ENCODE data around the gene CENPM.

The CENPM gene

DNA sequence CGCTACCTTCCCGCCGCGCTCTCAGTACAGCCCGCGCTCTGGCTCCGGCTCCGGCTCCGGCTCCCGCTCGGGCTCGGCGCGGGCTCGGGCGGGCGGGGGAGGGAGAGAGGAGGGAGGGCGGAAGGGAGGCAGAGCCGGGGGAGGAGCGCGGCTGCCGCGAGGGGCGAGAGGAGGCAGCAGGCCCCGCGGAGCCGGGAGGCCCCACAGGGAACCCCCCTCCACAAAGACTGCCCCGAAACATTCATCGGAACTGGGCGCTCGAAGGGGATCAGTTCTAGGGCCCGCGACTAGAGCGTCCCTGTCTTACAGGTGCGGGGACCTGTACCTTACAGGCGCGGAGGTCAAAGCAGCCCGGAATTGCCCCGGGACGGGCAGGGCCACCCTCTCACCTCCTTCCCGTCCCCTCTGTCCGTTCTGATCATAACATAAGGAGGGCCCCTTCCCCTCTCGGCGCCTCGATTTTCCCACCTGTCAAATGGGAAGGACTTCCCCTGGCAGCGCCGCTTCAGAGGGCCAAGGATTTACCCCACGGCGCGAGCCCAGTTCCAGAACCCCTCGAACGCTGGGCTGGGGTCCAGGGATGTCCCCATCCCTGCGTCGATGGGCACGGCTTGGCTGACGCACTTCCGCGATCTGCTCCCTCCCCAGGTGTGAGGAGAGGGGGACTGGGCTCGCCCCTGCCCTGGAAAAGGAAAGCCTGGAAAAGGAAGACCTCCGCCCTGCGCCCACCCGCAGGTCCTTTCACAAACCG, 31.7 kb downstream of the CENPM start, which contains the start of gene SHISA8:
TSS of gene SHISA8 (minus strand) at position 40 of the 751 bp plus-strand sequence. CDS start 407 bp downstream, outside the sequence.
- TF ChIP-seq, protein P1, sequence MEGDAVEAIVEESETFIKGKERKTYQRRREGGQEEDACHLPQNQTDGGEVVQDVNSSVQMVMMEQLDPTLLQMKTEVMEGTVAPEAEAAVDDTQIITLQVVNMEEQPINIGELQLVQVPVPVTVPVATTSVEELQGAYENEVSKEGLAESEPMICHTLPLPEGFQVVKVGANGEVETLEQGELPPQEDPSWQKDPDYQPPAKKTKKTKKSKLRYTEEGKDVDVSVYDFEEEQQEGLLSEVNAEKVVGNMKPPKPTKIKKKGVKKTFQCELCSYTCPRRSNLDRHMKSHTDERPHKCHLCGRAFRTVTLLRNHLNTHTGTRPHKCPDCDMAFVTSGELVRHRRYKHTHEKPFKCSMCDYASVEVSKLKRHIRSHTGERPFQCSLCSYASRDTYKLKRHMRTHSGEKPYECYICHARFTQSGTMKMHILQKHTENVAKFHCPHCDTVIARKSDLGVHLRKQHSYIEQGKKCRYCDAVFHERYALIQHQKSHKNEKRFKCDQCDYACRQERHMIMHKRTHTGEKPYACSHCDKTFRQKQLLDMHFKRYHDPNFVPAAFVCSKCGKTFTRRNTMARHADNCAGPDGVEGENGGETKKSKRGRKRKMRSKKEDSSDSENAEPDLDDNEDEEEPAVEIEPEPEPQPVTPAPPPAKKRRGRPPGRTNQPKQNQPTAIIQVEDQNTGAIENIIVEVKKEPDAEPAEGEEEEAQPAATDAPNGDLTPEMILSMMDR (IDR thresholded peaks at IDR 0.05; ENCODE audit: low read depth, low read length): no peak
- H3K4me3 ChIP-seq (ENCODE audit: low read depth, low read length): 0 out of 2 replicates have a peak within 1 kb of the TSS, but pooled peaks have one; percentile 5

DNA sequence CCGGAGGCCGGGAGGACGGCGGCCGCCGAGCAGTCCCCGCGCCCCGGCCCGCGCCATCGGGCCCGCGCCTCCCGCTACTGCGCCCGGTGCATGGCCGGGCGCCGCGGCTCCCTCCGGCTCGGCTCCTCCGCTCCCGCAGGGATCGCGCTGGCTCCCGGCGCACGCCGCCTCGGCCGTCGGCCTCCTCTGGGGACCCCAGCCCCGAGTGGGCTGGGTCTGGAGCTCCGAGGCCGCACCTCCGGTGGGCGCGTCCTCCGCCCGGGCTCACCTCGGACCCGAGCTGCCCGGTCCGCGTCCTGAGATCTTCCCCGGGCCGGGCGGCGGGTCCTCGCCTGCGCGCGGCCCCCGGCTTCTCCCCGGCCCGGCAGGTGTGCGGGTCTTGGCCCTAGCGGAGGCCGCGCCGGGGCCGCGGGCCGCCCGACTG, 32.3 kb downstream of the CENPM start:
- no peak overlapping the region for H3K4me3 ChIP-seq (ENCODE audit: low read depth, low read length)
- TF ChIP-seq, protein P1 (IDR thresholded peaks at IDR 0.05; ENCODE audit: low read depth, low read length): no peak

DNA sequence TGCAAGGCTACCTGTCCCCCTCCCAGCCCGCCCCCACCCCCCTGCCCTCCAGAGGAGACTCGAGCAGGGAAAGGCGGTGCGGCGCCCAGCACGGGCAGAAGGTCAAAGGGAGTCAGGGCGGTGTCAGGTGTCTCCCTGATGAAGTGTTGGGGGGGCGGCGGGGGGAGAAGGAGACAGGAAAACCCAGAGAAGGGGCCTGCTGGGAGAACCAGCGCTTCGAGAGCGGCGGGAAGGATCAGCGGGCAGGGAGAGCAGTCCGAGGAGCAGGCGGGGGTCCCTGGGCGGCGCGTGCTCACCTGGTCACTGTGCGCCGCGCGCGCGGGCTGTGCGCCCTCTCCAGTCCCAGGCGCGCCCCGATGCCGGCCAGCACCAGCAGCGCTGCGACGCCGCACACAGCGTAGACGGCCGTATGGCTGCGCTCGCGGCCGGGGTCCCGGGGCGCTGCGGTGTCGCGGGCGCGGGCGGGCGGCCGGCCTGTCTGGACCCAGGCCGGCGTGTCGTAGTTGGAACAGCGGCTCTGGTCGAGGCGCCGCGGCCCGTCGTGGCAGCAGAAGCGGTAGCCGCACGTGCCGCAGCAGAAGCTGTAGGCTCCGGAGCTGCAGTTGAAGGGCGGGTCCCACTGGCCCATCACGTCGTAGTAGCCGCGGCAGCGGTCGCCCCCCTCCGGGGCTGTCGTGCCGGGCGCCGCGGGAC, 33.0 kb downstream of the CENPM start:
- H3K4me3 ChIP-seq (ENCODE audit: low read depth, low read length): no peak overlapping the region
- TF ChIP-seq, protein P1 (IDR thresholded peaks at IDR 0.05; ENCODE audit: low read depth, low read length): no peak

DNA sequence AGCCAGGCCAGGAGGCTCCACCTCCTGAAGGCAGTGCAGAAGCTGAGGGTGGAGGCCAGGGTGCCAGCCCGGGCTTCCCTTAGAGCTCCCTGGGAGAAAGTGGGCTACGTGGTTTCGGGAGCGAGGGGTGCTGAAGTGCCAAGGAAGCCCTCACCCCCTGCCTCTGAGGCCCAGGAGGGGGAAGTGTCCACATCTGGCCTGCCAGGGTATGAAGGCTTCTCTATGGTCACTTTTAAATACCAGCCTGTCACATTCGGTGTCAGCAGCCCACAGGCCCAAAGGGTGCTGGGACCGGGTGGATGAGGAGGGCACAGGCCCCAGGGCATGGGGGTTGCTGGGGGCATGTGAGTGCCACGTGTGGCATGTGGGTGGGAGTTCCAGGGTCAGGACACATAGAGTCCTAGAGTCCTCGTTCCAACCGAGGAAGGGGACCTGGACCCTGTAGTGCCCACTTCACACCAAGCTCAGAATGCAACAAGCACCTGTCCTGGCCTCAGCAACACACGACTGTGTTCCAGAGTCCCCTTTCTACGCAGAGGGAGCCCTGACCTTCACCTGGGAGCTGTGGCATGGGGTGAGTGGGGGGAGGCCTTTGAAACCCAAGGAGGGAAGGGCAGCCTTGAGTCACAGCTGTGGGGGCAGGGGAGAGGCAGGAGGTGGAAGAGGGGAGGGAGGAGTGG, 33.8 kb downstream of the CENPM start:
- TF ChIP-seq, protein P1 (IDR thresholded peaks at IDR 0.05; ENCODE audit: low read depth, low read length): no peak
- H3K4me3 ChIP-seq (ENCODE audit: low read depth, low read length): no peak overlapping the region

DNA sequence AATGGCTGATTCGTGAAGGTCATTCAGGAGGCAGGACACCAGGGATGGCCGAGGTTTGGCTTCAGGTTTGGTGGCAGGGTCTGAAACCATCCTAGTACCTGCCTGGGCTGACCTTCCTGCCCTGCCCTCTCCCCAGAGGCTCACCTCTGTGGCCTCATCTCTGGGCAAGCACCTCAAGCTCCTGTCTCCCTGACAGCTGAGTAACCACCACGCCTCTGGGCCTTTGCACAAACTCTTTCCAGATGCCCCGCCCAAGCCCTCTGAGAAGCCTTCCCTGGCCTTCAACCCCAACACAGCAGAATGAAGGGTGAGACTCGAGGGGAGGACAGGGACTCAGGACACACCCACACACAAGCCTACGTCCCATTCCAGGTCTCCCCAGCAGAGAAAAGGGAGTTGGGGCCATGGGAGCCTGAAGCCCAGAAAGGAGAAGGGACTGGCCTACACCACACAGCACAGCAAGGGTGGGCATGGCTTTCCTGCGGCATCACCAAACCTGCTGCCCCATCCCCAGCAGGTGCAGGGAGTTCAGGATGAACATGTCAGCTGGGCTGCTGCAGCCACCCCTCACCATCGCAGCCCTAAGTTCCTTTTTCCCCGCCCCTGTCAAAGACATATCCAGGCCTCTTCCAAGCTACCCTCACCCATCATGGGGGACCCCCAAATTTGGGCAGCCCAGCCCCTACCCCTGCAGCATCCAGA, 34.5 kb downstream of the CENPM start:
- TF ChIP-seq, protein P1 (IDR thresholded peaks at IDR 0.05; ENCODE audit: low read depth, low read length): no peak
- no peak overlapping the region for H3K4me3 ChIP-seq (ENCODE audit: low read depth, low read length)

DNA sequence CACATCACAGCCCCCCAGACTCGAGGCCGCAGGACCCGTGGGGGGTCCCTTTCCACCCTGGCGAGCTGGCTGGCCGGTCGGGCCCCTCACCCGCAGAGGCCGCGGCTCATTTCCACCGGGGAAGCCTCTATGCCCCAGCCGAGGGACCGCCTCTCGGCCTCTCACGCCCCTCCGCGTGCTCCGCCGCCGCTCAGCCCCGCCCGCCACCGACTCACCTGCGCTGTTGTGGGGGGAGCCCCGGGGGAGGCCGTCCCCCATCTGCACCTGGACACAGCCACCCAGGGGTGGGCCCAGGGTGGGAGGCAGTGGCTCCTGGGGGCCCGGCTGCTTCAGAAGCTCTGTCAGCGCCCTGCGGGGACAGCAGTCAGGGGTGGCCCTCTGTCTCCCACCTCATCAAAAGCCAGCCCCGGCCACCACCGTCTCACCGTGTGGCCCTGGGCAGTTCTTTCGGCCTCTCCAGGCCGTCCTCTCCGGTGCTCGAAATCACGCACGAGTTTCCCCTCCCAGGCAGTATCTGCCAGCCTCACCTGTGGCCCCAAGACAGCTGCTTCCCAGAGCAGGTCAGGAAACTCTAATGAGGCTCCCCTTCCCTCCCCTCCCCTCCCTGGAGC, 35.8 kb downstream of the CENPM start:
- H3K4me3 ChIP-seq (ENCODE audit: low read depth, low read length): no peak overlapping the region
- TF ChIP-seq, protein P1 (IDR thresholded peaks at IDR 0.05; ENCODE audit: low read depth, low read length): no peak
